Endothelial cell (in vitro differentiated cells): ENCODE measurements around the gene SLC25A17. TPM values are rescaled to one million over a fixed set of nuclear protein-coding genes. Genes with fewer than 3 reads are reported as not detected.
A peak's percentile ranks its signal among the peaks of the same experiment; 100 is the strongest.

Experiments used
- DNase-seq: peaks from one replicate; pipeline ENCODE4 v3.0.0; 2021; ENCODE audit warnings: low spot score
- H3K27ac Mint-ChIP-seq: one replicate; pipeline ENCODE4 v1.8.0; 2021; ENCODE audit warnings: mixed read lengths, inconsistent platforms; ENCODE audit not compliant: unreplicated experiment
- H3K27me3 Mint-ChIP-seq: one replicate; pipeline ENCODE4 v1.8.0; 2021; ENCODE audit warnings: mild to moderate bottlenecking, moderate library complexity, mixed read lengths, inconsistent platforms; ENCODE audit not compliant: unreplicated experiment
- H3K36me3 Mint-ChIP-seq: one replicate; pipeline ENCODE4 v1.8.0; 2021; ENCODE audit warnings: mild to moderate bottlenecking, low read depth, mixed read lengths, inconsistent platforms; ENCODE audit not compliant: unreplicated experiment
- H3K4me1 Mint-ChIP-seq: one replicate; pipeline ENCODE4 v1.8.0; 2021; ENCODE audit warnings: mild to moderate bottlenecking, mixed read lengths, inconsistent platforms; ENCODE audit not compliant: unreplicated experiment
- H3K4me3 Mint-ChIP-seq: one replicate; pipeline ENCODE4 v1.8.0; 2021; ENCODE audit warnings: mild to moderate bottlenecking, mixed read lengths, inconsistent platforms; ENCODE audit not compliant: unreplicated experiment
- H3K9me3 Mint-ChIP-seq: one replicate; pipeline ENCODE4 v1.8.0; 2021; ENCODE audit warnings: mixed read lengths, inconsistent platforms; ENCODE audit not compliant: unreplicated experiment
- CTCF ChIP-seq: fragments of 200-600 bp; sonication (generic); IDR thresholded peaks from one replicate; pipeline ENCODE4 v1.5.0; 2021; ENCODE audit warnings: antibody characterized with exemption; ENCODE audit not compliant: unreplicated experiment
- total RNA-seq: library from RNA; stranded (reverse); fragmentation: NEBNext Ultra II Directional; extraction: Animal tissue kit (Norgen Biotek cat#: 25700); gene quantifications from one replicate; pipeline ENCODE4 v1.2.1, GENCODE V29; 2021; ENCODE audit not compliant: unreplicated experiment

The SLC25A17 gene
- total RNA-seq, 1 donor from 2014 or later: 18.1 TPM

- H3K36me3 Mint-ChIP-seq: peaks cover 3% of the 10 kb centered on the region
- TF ChIP-seq CTCF: no peak
- H3K27ac Mint-ChIP-seq: no peak overlapping the region
- DNase-seq: no peak
- H3K27me3 Mint-ChIP-seq: peaks cover 3% of the 10 kb centered on the region
- peaks cover 10% of the 10 kb centered on the region for H3K4me1 Mint-ChIP-seq
- no peak overlapping the region for H3K4me3 Mint-ChIP-seq
- H3K9me3 Mint-ChIP-seq: no peaks in the 10 kb centered on the region
Observed at GRCh38 chr22:40753114-40753513, 66.0 kb downstream of the SLC25A17 start.

GRCh38 chr22:40751250-40751649 is 67.9 kb downstream of the SLC25A17 start:
- Mint-ChIP-seq H3K9me3 (no peaks in the 10 kb centered on the region), H3K36me3 (peaks cover 10% of the 10 kb centered on the region), H3K4me1 (peaks cover 10% of the 10 kb centered on the region), H3K27ac (no peak overlapping the region), H3K4me3 (no peak overlapping the region), H3K27me3 (peaks cover 6% of the 10 kb centered on the region)
- no peak for DNase-seq
- no peak for TF ChIP-seq CTCF

- H3K36me3 Mint-ChIP-seq: peaks cover 10% of the 10 kb centered on the region
- DNase-seq: no peak
- no peak for TF ChIP-seq CTCF
- H3K4me3 Mint-ChIP-seq: peak overlapping the region; percentile 44
- no peak overlapping the region for H3K27ac Mint-ChIP-seq
- H3K27me3 Mint-ChIP-seq: peaks cover 6% of the 10 kb centered on the region
- H3K4me1 Mint-ChIP-seq: peaks cover 10% of the 10 kb centered on the region
- no peaks in the 10 kb centered on the region for H3K9me3 Mint-ChIP-seq
Observed at GRCh38 chr22:40749829-40750228, 69.3 kb downstream of the SLC25A17 start.

- H3K4me1 Mint-ChIP-seq: peaks cover 10% of the 10 kb centered on the region
- H3K4me3 Mint-ChIP-seq: no peak overlapping the region
- H3K9me3 Mint-ChIP-seq: no peaks in the 10 kb centered on the region
- H3K27ac Mint-ChIP-seq: no peak overlapping the region
- no peak for DNase-seq
- TF ChIP-seq CTCF: no peak
- H3K27me3 Mint-ChIP-seq: peaks cover 6% of the 10 kb centered on the region
- peaks cover 10% of the 10 kb centered on the region for H3K36me3 Mint-ChIP-seq
Observed at GRCh38 chr22:40748388-40749355, 70.5 kb downstream of the SLC25A17 start.

- H3K36me3 Mint-ChIP-seq: peaks cover 10% of the 10 kb centered on the region
- no peak for TF ChIP-seq CTCF
- no peak overlapping the region for H3K27ac Mint-ChIP-seq
- no peaks in the 10 kb centered on the region for H3K9me3 Mint-ChIP-seq
- DNase-seq: no peak
- H3K4me3 Mint-ChIP-seq: no peak overlapping the region
- H3K4me1 Mint-ChIP-seq: peaks cover 10% of the 10 kb centered on the region
- H3K27me3 Mint-ChIP-seq: peaks cover 6% of the 10 kb centered on the region
Observed at GRCh38 chr22:40747361-40747760, 71.8 kb downstream of the SLC25A17 start.
